ENCODE measurements around the gene MAGEH1.

The MAGEH1 gene

DNA sequence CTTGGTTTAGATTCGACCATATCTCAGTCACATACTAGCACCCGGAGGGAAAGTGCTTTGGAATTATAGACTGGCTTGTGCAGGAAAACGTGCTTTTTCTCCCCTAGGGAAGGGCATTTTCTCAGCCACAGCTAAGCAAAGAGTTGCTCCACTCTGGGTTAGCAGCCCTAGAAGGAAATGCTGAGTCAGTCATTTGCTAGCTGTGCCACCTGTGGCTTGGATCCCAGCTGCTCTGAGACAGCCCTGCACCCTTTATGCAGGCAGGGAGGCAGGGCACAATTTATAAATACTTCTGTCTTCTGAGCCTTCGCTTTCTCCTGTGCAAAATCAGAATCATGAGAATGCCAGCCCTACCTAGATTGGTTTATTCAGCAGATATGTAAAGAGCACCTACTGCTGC, 39.0 kb downstream of the MAGEH1 start:
- no peak for DNase-seq
